Heart left ventricle (tissue), 13 donors: ENCODE data around the gene TBPL2.

Experiments
- CTCF ChIP-seq, 12 donors: fragments of 200-600 bp; sonication (generic) in 4 of 12; IDR thresholded peaks; one replicate each; pipeline versions ENCODE4 v1.5.0 to v1.8.0; 2018 to 2022; ENCODE audit warnings: antibody characterized with exemption in 12 of 12, mild to moderate bottlenecking in 5 of 12
- POLR2A ChIP-seq, 2 donors: fragments of 450-650 bp; IDR thresholded peaks; one replicate each; pipeline ENCODE4 v1.6.1; 2017; ENCODE audit warnings: antibody characterized with exemption in 2 of 2, mild to moderate bottlenecking in 2 of 2, moderate library complexity in 2 of 2
- donor health status: ischemic (EF 13 %, LVEDD 7.1; RV severe dilation, severe dysfunction).
- donor health status: DM: no; HTN: yes; CAD: no.
- donor health status: DM: no; HTN: no; CAD: no.
- donor health status: ischemic (EF 25% LVEDD 6.9; RV normal size, moderate dysfunction).
- donor health status: ischemic (EF 25% LVEDD 5.7; RV mildly dilated, moderate dysfunction).
- donor health status: ischemic (EF 35%, LVEDD 5.7; RV mildly dilated, moderate dysfunction).
- donor health status: nonischemic (EF 11% LVEDD 7.7; RV severe dilation, severe dysfunction).
- donor health status: DM: yes; HTN: yes; CAD: no.
- donor health status: PGD.
- donor health status: ischemic (EF 29% LVEDD 5.4; RV normal size, mild dysfunction).
- donor health status: nonischemic (EF 23%, LVEDD 6.1; RV moderate dilation, normal function).

GRCh38 chr14:55417955-55418354 is 22.5 kb downstream of the TBPL2 start:
- no peak for TF ChIP-seq POLR2A (IDR thresholded peaks at IDR 0.05)
- no peak for TF ChIP-seq CTCF (IDR thresholded peaks at IDR 0.05)
